Body of pancreas (tissue), 4 donors: ENCODE measurements around the gene ILF2. TPM values are rescaled to one million over a fixed set of nuclear protein-coding genes. Genes with fewer than 3 reads are reported as not detected.
A peak's percentile ranks its signal among the peaks of the same experiment; 100 is the strongest.
"Not testable (repeated sequence)": the region's sequence is repeated elsewhere in the genome, so short reads cannot be mapped to it uniquely, and the experiment has no call there.

Experiments used
- ATAC-seq: fragments of 150-250 bp; one replicate; pipeline ENCODE4 v1.9.1; 2016
- DNase-seq, 4 donors: peaks; one replicate each; pipeline ENCODE4 v3.0.0-alpha.2; 2019
- H3K27ac ChIP-seq, 4 donors: fragments of 200-600 bp; sonication (generic); 1 replicate in 3 of 4; 2 replicates in 1 of 4; pipeline versions ENCODE4 v1.5.1 to v1.6.1; 2016 to 2019; ENCODE audit warnings: mild to moderate bottlenecking in 1 of 4, mixed read lengths in 1 of 4, moderate library complexity in 1 of 4
- H3K27me3 ChIP-seq, 2 donors: fragments of 200-600 bp; sonication (generic); one replicate each; pipeline ENCODE4 v1.6.0; 2016; ENCODE audit warnings: mild to moderate bottlenecking in 1 of 2
- H3K36me3 ChIP-seq, 2 donors: fragments of 200-600 bp; sonication (generic); replicated peaks in 1 of 2; 2 replicates each; pipeline ENCODE4 v1.5.1; 2016; ENCODE audit warnings: low read depth in 2 of 2; ENCODE audit not compliant: insufficient read depth in 1 of 2
- H3K4me1 ChIP-seq: fragments of 200-600 bp; sonication (generic); one replicate; pipeline ENCODE4 v1.6.0; 2016
- H3K4me3 ChIP-seq, 2 donors: fragments of 200-600 bp; sonication (generic); 1 replicate in 1 of 2; 2 replicates in 1 of 2; pipeline ENCODE4 v1.5.1; 2016 to 2019
- H3K9me3 ChIP-seq, 3 donors: fragments of 200-600 bp; sonication (generic); 1 replicate in 2 of 3; 2 replicates in 1 of 3; pipeline ENCODE4 v1.5.1; 2016
- POLR2A ChIP-seq, 3 donors: fragments of 450-650 bp; IDR thresholded peaks; one replicate each; pipeline ENCODE4 v1.6.1; 2016; ENCODE audit warnings: antibody characterized with exemption in 3 of 3, mild to moderate bottlenecking in 2 of 3
- WGBS, 2 donors: methylation state at CpG; one replicate each; pipeline ENCODE4 v1.1.5; 2017; 5-methylcytosine and 5-hydroxymethylcytosine counted together
- intact Hi-C: fragments of 100-400 bp; cut with DNase I; formaldehyde crosslinking; loops from one replicate; pipeline ENCODE4 v1.15.1; 2023
- total RNA-seq, 2 donors: library from RNA; depleted of rRNA; stranded (reverse); fragments of >200 nt; gene quantifications; one replicate each; pipeline ENCODE4 v1.1.0, GENCODE V29; 2016
- TF ChIP-seq, protein P1 (sequence below), 7 experiments: fragments of 450-650 bp in 4 of 7; fragments of 200-600 bp in 3 of 7; sonication (generic) in 3 of 7; IDR thresholded peaks; one replicate each; pipeline ENCODE4 v1.5.1; 2016 to 2019; ENCODE audit warnings: antibody characterized with exemption in 7 of 7

Gene ILF2
- 10 to 100 TPM; 57.7 to 59.1 TPM for total RNA-seq

DNA sequence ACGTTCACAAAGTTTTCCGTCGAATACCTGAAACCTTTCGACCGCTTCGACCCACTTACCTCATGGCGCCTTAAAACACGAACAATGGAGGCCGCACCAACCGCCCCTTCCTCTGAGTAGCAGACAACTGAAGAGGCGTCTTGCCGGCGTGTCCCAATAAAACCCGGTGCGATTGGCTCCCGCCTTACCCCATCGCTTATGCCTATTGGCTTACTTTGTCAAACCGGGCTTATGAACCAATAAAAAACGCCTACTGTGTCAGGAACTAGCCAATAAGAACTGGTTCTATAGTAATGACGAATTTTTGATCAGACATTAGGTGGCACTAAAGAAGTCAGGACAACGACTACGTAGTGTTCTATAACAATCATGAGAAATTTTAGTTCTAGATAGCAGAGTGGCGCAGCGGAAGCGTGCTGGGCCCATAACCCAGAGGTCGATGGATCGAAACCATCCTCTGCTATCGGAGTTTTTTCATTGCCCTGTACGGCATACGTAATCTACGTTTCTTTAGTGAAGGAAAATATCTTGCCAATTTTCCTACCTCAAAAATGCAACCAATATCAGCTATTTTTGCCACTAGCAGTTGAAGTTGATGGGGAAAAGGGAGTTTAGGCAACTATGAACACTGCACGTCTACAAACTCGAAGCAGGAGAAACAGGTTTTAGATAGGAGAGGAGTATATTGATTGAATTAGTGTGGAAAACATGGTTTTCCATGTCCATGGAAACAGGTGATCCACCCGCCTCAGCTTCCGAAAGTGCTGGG is at the start of gene ILF2:
ILF2 (minus strand) TSS at position 135 of the 769 bp plus-strand sequence; CDS start at position 64, 71 bp downstream.
- TF ChIP-seq, protein P1, sequence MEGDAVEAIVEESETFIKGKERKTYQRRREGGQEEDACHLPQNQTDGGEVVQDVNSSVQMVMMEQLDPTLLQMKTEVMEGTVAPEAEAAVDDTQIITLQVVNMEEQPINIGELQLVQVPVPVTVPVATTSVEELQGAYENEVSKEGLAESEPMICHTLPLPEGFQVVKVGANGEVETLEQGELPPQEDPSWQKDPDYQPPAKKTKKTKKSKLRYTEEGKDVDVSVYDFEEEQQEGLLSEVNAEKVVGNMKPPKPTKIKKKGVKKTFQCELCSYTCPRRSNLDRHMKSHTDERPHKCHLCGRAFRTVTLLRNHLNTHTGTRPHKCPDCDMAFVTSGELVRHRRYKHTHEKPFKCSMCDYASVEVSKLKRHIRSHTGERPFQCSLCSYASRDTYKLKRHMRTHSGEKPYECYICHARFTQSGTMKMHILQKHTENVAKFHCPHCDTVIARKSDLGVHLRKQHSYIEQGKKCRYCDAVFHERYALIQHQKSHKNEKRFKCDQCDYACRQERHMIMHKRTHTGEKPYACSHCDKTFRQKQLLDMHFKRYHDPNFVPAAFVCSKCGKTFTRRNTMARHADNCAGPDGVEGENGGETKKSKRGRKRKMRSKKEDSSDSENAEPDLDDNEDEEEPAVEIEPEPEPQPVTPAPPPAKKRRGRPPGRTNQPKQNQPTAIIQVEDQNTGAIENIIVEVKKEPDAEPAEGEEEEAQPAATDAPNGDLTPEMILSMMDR (IDR thresholded peaks at IDR 0.05): peak in 1 of 7 experiments; percentile 27
- TF ChIP-seq POLR2A (IDR thresholded peaks at IDR 0.05): peak in 2 of 3 donors; percentile 89
- no peaks in the 10 kb centered on the region for H3K9me3 ChIP-seq
- WGBS, 2 donors: 0 to 1% methylated on average over 28 to 35 of the region's 35 CpGs
- ATAC-seq (peak; percentile 96), DNase-seq (peak; percentile 97 to 98 (median 97))
- H3K36me3 ChIP-seq: peaks cover 0 to 12% of the 10 kb centered on the region in 2 donors
- intact Hi-C loops: no loop called here
- peak within 1 kb of the TSS; percentile 87 to 93 (median 90) for H3K27ac ChIP-seq
- peak within 1 kb of the TSS; percentile 71 to 73 for H3K4me3 ChIP-seq
- no peaks in the 10 kb centered on the region for H3K27me3 ChIP-seq
- peaks cover 24% of the 10 kb centered on the region for H3K4me1 ChIP-seq

DNA sequence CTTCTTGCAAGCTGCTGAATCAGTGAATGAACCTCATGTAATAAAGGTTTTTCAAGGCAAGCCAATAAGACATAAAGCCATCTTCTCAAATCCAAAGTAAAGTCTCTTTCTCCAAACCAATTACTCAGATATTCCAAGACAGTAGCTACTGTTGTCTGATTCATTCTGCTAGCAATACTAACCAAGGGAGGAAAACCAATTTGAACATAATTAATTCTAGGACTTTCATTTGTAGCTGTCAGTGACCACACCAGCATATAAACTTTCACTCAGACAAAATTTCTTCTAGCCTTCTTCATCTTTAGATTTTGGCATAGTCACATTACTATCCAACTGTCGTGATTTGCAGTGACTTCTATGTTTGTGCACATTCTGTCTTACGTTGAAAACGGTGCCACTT is 46.5 kb upstream of the ILF2 start:
- Histone ChIP-seq H3K4me1 (no peaks in the 10 kb centered on the region), H3K9me3 (no peaks in the 10 kb centered on the region), H3K27ac (no peak overlapping the region), H3K4me3 (no peak overlapping the region), H3K36me3 (no peaks in the 10 kb centered on the region), H3K27me3 (no peaks in the 10 kb centered on the region)
- ATAC-seq (no peak), DNase-seq (no peak)
- TF ChIP-seq, protein P1 (IDR thresholded peaks at IDR 0.05): no peak
- no peak for TF ChIP-seq POLR2A (IDR thresholded peaks at IDR 0.05)
- WGBS, 2 donors: 72 to 80% methylated on average over 3 of the region's 3 CpGs
- intact Hi-C loops: no loop called here

DNA sequence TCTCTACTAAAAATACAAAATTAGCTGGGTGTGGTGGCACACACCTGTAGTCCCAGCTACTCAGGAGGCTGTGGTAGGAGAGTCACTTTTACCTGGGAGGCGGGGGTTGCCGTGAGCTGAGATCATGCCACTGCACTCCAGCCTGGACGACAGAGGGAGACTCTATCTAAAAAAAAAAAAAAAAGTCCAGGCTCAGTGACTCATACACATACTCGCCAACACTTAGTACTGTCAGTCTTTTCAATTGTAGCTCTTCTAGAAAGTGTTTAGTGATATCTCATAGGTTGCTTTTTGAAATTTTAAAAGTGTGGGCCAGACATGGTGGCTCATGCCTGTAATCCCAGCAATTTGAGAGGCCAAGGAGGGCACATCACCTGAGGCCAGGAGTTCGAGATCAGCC is 45.4 kb upstream of the ILF2 start:
- intact Hi-C loops, H3K4me1 ChIP-seq, H3K9me3 ChIP-seq, H3K36me3 ChIP-seq, ATAC-seq, DNase-seq, H3K4me3 ChIP-seq, H3K27ac ChIP-seq, H3K27me3 ChIP-seq: not testable (repeated sequence)
- 72 to 84% methylated on average over 4 to 5 of the region's 5 CpGs for WGBS, 2 donors

DNA sequence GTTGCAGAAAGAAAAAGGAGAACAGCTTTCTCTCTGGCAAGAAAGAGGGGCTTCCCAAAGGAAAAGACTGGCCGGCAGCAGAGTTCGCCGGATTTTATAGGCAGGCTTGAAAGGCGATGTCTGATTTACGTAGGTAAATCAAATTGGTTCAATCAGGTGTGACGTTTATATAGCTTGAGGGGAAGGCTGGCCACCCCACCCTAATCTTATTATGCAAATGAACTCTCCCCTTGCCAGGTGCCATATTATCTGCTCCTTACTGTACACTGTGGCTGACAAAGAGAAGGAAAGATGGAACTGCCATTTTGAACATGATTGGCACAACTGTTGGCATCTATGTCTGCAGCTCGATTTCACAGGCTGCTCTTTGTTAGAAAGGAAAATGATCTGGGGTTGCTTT is 40.2 kb upstream of the ILF2 start:
- no peaks in the 10 kb centered on the region for H3K4me1 ChIP-seq
- H3K9me3 ChIP-seq: no peaks in the 10 kb centered on the region
- intact Hi-C loops: no loop called here
- H3K27me3 ChIP-seq: no peaks in the 10 kb centered on the region
- no peaks in the 10 kb centered on the region for H3K36me3 ChIP-seq
- ATAC-seq (no peak), DNase-seq (no peak)
- TF ChIP-seq POLR2A (IDR thresholded peaks at IDR 0.05): no peak
- TF ChIP-seq, protein P1 (IDR thresholded peaks at IDR 0.05): no peak
- 57 to 61% methylated on average over 7 of the region's 7 CpGs for WGBS, 2 donors
- H3K27ac ChIP-seq: no peak overlapping the region
- H3K4me3 ChIP-seq: no peak overlapping the region

DNA sequence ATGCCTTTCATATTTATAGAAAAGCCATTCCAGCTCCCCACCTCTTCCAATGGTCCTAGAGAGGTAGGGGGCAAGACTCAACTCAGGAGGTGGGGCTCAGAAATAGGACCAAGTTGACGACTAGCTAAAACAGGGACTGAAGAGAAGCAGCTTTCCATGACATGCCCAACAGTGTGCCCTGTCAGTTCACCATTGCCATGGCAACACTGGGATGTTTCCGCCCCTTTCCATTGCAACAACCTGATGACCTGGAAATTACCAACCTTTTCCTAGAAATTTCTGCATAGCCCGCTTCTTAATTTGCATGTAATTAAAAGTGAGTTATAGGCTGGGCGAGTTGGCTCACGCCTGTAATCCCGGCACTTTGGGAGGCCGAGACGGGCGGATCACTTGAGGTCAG is 34.7 kb upstream of the ILF2 start:
- no peaks in the 10 kb centered on the region for H3K27me3 ChIP-seq
- H3K4me1 ChIP-seq: no peaks in the 10 kb centered on the region
- TF ChIP-seq POLR2A (IDR thresholded peaks at IDR 0.05): no peak
- TF ChIP-seq, protein P1 (IDR thresholded peaks at IDR 0.05): no peak
- WGBS, 2 donors: 91 to 96% methylated on average over 9 of the region's 9 CpGs
- H3K36me3 ChIP-seq: no peaks in the 10 kb centered on the region
- intact Hi-C loops: no loop called here
- no peaks in the 10 kb centered on the region for H3K9me3 ChIP-seq
- no peak overlapping the region for H3K4me3 ChIP-seq
- H3K27ac ChIP-seq: no peak overlapping the region
- ATAC-seq (no peak), DNase-seq (no peak)
